Activated CD8-positive, alpha-beta memory T cell treated with anti-CD3 and anti-CD28 coated beads, Interleukin-2, amount 10 ng/mL, durations not matched to agents 7 days and 5 days (primary cell): ENCODE measurements around the gene KMT5C. TPM values are rescaled to one million over a fixed set of nuclear protein-coding genes. Genes with fewer than 3 reads are reported as not detected.

Source experiments
- ATAC-seq: fragments of 150-1000 bp; cut with Tn5 transposase; one replicate; pipeline ENCODE4 v1.10.0; 2021; ENCODE audit warnings: moderate library complexity
- CTCF ChIA-PET: fragments of 350-600 bp; sonication (Branson Sonifier 250); formaldehyde crosslinking; loops from one replicate; lab custom pipeline; 2021; ENCODE audit warnings: antibody characterized with exemption; lab: Charles Lee
- DNase-seq: peaks from one replicate; pipeline ENCODE4 v3.0.0-alpha.2; 2020
- H3K27ac Mint-ChIP-seq: one replicate; pipeline ENCODE4 v1.8.0; 2021; ENCODE audit warnings: mild to moderate bottlenecking, mixed read lengths
- H3K27me3 Mint-ChIP-seq: one replicate; pipeline ENCODE4 v1.8.0; 2021; ENCODE audit warnings: mixed read lengths
- H3K36me3 Mint-ChIP-seq: one replicate; pipeline ENCODE4 v1.8.0; 2021; ENCODE audit warnings: mild to moderate bottlenecking, mixed read lengths
- H3K4me1 Mint-ChIP-seq: one replicate; pipeline ENCODE4 v1.8.0; 2021; ENCODE audit warnings: mixed read lengths
- H3K4me3 Mint-ChIP-seq: one replicate; pipeline ENCODE4 v1.8.0; 2021; ENCODE audit warnings: mild to moderate bottlenecking, moderate library complexity, mixed read lengths
- H3K9me3 Mint-ChIP-seq: one replicate; pipeline ENCODE4 v1.8.0; 2022; ENCODE audit warnings: low read depth, mixed read lengths
- total RNA-seq, 2 experiments: library from RNA; stranded (reverse); gene quantifications; one replicate each; pipeline ENCODE4 v1.2.3, GENCODE V29; 2021

Gene KMT5C
- total RNA-seq, 2 experiments from 2014 or later, result 26.4 to 35.3 TPM

GRCh38 chr19:55306712-55307111 is 33.0 kb upstream of the KMT5C start:
- DNase-seq, result no peak
- no peaks in the 10 kb centered on the region for H3K9me3 Mint-ChIP-seq
- H3K4me1 Mint-ChIP-seq, result peaks cover 9% of the 10 kb centered on the region
- no peaks in the 10 kb centered on the region for H3K27me3 Mint-ChIP-seq
- ATAC-seq, result no peak
- H3K27ac Mint-ChIP-seq, result no peak overlapping the region
- peaks cover 4% of the 10 kb centered on the region for H3K36me3 Mint-ChIP-seq
- no peak overlapping the region for H3K4me3 Mint-ChIP-seq
- CTCF ChIA-PET, result interaction anchor here (1.3 to 1.6 kb wide), 2 partner anchors 77 to 197 kb away, joined by 3 to 6 read pairs; partner anchors contain the start of gene TMEM238

- peaks cover 6% of the 10 kb centered on the region for H3K4me1 Mint-ChIP-seq
- H3K27me3 Mint-ChIP-seq, result no peaks in the 10 kb centered on the region
- CTCF ChIA-PET, result no interaction called here
Observed at GRCh38 chr19:55308281-55308680, 31.4 kb upstream of the KMT5C start.

GRCh38 chr19:55309448-55309847 is 30.2 kb upstream of the KMT5C start:
- Mint-ChIP-seq H3K4me3 (no peak overlapping the region), H3K4me1 (peaks cover 6% of the 10 kb centered on the region), H3K27ac (no peak overlapping the region), H3K27me3 (no peaks in the 10 kb centered on the region), H3K36me3 (peaks cover 2% of the 10 kb centered on the region), H3K9me3 (no peaks in the 10 kb centered on the region)
- DNase-seq (no peak), ATAC-seq (no peak)
- CTCF ChIA-PET, result interaction anchor here (0.8 kb wide), 1 partner anchor 29 kb away, joined by 3 read pairs; the partner anchor contains the start of gene HSPBP1

More at GRCh38 chr19:55308281-55308680, 31.4 kb upstream of the KMT5C start:
- no peak overlapping the region for H3K4me3 Mint-ChIP-seq
- peaks cover 4% of the 10 kb centered on the region for H3K36me3 Mint-ChIP-seq
- DNase-seq (no peak), ATAC-seq (no peak)
- no peaks in the 10 kb centered on the region for H3K9me3 Mint-ChIP-seq
- H3K27ac Mint-ChIP-seq, result no peak overlapping the region

- Mint-ChIP-seq H3K4me3 (no peak overlapping the region), H3K36me3 (no peaks in the 10 kb centered on the region), H3K27ac (no peak overlapping the region), H3K4me1 (peaks cover 4% of the 10 kb centered on the region), H3K9me3 (no peaks in the 10 kb centered on the region), H3K27me3 (no peaks in the 10 kb centered on the region)
- CTCF ChIA-PET, result interaction anchor here (4.2 kb wide), 1 partner anchor 9 kb away, joined by 25 read pairs; no protein-coding TSS in a partner anchor
- ATAC-seq (no peak), DNase-seq (no peak)
Observed at GRCh38 chr19:55310498-55310897, 29.2 kb upstream of the KMT5C start.

GRCh38 chr19:55311397-55311796 is 28.3 kb upstream of the KMT5C start:
- H3K9me3 Mint-ChIP-seq, result no peaks in the 10 kb centered on the region
- CTCF ChIA-PET, result interaction anchor here (1.1 to 4.2 kb wide), 2 partner anchors 10 to 73 kb away, joined by 3 to 25 read pairs; partner anchors contain the start of gene TMEM238
- no peaks in the 10 kb centered on the region for H3K27me3 Mint-ChIP-seq
- ATAC-seq (no peak), DNase-seq (no peak)
- no peaks in the 10 kb centered on the region for H3K4me1 Mint-ChIP-seq
- no peak overlapping the region for H3K4me3 Mint-ChIP-seq
- no peaks in the 10 kb centered on the region for H3K36me3 Mint-ChIP-seq
- H3K27ac Mint-ChIP-seq, result no peak overlapping the region

- H3K4me1 Mint-ChIP-seq, result no peaks in the 10 kb centered on the region
- H3K27ac Mint-ChIP-seq, result no peak overlapping the region
- no peaks in the 10 kb centered on the region for H3K9me3 Mint-ChIP-seq
- ATAC-seq (no peak), DNase-seq (no peak)
- H3K27me3 Mint-ChIP-seq, result no peaks in the 10 kb centered on the region
- CTCF ChIA-PET, result interaction anchor here (1.1 to 4.2 kb wide), 3 partner anchors 10 to 73 kb away, joined by 3 to 25 read pairs (median 4); partner anchors contain the start of genes KMT5C and TMEM238
- no peaks in the 10 kb centered on the region for H3K36me3 Mint-ChIP-seq
- no peak overlapping the region for H3K4me3 Mint-ChIP-seq
Observed at GRCh38 chr19:55311797-55312196, 27.9 kb upstream of the KMT5C start.

- Mint-ChIP-seq H3K4me1 (no peaks in the 10 kb centered on the region), H3K36me3 (no peaks in the 10 kb centered on the region), H3K9me3 (no peaks in the 10 kb centered on the region), H3K4me3 (no peak overlapping the region), H3K27ac (no peak overlapping the region), H3K27me3 (no peaks in the 10 kb centered on the region)
- CTCF ChIA-PET, result interaction anchor here (0.6 to 4.2 kb wide), 4 partner anchors 11 to 171 kb away, joined by 3 to 25 read pairs (median 4); partner anchors contain the start of genes KMT5C and TMEM238
- ATAC-seq (no peak), DNase-seq (no peak)
Observed at GRCh38 chr19:55312621-55313512, 26.8 kb upstream of the KMT5C start.

- H3K27ac Mint-ChIP-seq, result no peak overlapping the region
- H3K4me1 Mint-ChIP-seq, result no peaks in the 10 kb centered on the region
- H3K36me3 Mint-ChIP-seq, result no peaks in the 10 kb centered on the region
- CTCF ChIA-PET, result no interaction called here
- H3K4me3 Mint-ChIP-seq, result no peak overlapping the region
- H3K27me3 Mint-ChIP-seq, result no peaks in the 10 kb centered on the region
- DNase-seq (no peak), ATAC-seq (no peak)
- H3K9me3 Mint-ChIP-seq, result no peaks in the 10 kb centered on the region
Observed at GRCh38 chr19:55314396-55314795, 25.3 kb upstream of the KMT5C start.

- CTCF ChIA-PET, result interaction anchor here (1.6 kb wide), 1 partner anchor 14 kb away, joined by 6 read pairs; no protein-coding TSS in a partner anchor
- no peaks in the 10 kb centered on the region for H3K9me3 Mint-ChIP-seq
- no peaks in the 10 kb centered on the region for H3K27me3 Mint-ChIP-seq
- ATAC-seq (no peak), DNase-seq (no peak)
- no peak overlapping the region for H3K4me3 Mint-ChIP-seq
- no peak overlapping the region for H3K27ac Mint-ChIP-seq
- no peaks in the 10 kb centered on the region for H3K36me3 Mint-ChIP-seq
- peaks cover 1% of the 10 kb centered on the region for H3K4me1 Mint-ChIP-seq
Observed at GRCh38 chr19:55315956-55316525, 23.6 kb upstream of the KMT5C start.

- H3K9me3 Mint-ChIP-seq, result no peaks in the 10 kb centered on the region
- ATAC-seq (no peak), DNase-seq (no peak)
- no peaks in the 10 kb centered on the region for H3K27me3 Mint-ChIP-seq
- H3K4me1 Mint-ChIP-seq, result peaks cover 7% of the 10 kb centered on the region
- H3K4me3 Mint-ChIP-seq, result no peak overlapping the region
- no peak overlapping the region for H3K27ac Mint-ChIP-seq
- H3K36me3 Mint-ChIP-seq, result no peaks in the 10 kb centered on the region
- CTCF ChIA-PET, result interaction anchor here (1.6 kb wide), 1 partner anchor 15 kb away, joined by 6 read pairs; no protein-coding TSS in a partner anchor
Observed at GRCh38 chr19:55316646-55317045, 23.0 kb upstream of the KMT5C start.

- no peak overlapping the region for H3K27ac Mint-ChIP-seq
- ATAC-seq (no peak), DNase-seq (no peak)
- no peak overlapping the region for H3K4me3 Mint-ChIP-seq
- peaks cover 16% of the 10 kb centered on the region for H3K4me1 Mint-ChIP-seq
- CTCF ChIA-PET, result interaction anchor here (1.1 to 3.7 kb wide), 3 partner anchors 18 to 98 kb away, joined by 3 to 24 read pairs (median 3); no protein-coding TSS in a partner anchor
- H3K27me3 Mint-ChIP-seq, result peaks cover 9% of the 10 kb centered on the region
- no peaks in the 10 kb centered on the region for H3K9me3 Mint-ChIP-seq
- no peaks in the 10 kb centered on the region for H3K36me3 Mint-ChIP-seq
Observed at GRCh38 chr19:55319785-55320184, 19.9 kb upstream of the KMT5C start.

- Mint-ChIP-seq H3K27me3 (peaks cover 9% of the 10 kb centered on the region), H3K4me1 (peaks cover 21% of the 10 kb centered on the region), H3K9me3 (no peaks in the 10 kb centered on the region), H3K4me3 (no peak overlapping the region), H3K36me3 (no peaks in the 10 kb centered on the region), H3K27ac (no peak overlapping the region)
- DNase-seq, result no peak
- ATAC-seq, result no peak
- CTCF ChIA-PET, result interaction anchor here (3.7 kb wide), 1 partner anchor 19 kb away, joined by 24 read pairs; no protein-coding TSS in a partner anchor
Observed at GRCh38 chr19:55320844-55321419, 18.7 kb upstream of the KMT5C start.
